ENCODE data around the gene EIF1. TPM values are rescaled to one million over a fixed set of nuclear protein-coding genes. Genes with fewer than 3 reads are reported as not detected.

EIF1 gene
- total RNA-seq, 5 donors from 2014 or later (not counting 1 experiment from before 2014, with no cell fraction given), result 962 to 2,431 (median 988) TPM

DNA sequence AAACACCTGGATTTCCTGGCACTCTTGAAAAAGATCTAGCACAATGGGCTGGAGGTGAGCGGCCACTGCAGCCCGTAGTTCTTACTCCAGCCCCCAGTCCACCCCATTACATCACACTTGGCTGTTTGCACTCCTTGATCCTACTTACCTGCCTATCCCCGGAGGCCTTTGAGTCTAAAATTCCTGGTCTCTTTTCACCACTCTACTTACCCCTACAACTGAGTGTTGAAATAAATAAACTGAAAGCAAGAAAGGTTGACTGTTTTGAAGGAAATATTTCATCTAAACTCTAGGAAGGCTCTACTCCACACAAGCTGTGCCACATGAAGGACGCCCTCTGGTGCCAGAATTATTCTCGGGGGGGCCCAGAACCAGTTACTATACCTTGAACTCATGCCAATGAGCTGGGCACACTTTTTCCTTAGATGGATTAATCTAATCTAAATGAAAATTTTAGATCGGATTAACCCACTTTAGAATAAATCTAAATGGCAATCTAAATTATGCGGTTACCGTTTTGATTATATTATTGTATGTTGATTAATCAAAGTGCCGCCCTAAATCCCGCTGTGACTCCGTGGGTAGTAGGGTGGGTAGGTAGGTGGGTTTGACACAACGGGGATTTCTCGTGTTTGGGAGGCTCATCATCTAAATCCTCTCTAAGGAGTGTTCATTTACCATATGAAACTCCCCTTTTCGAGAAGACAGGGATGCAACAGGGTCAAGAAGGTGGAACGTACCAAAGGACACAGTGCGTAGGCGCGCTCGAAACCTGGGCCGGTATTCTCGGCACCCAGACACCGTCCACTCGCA, 651 bp upstream of the EIF1 start:
- CTCF ChIA-PET, result interaction anchor here (0.6 to 5.4 kb wide), 12 partner anchors 8 to 1361 kb away, joined by 3 to 60 read pairs (median 4); partner anchors contain the start of gene ODAD4 (in 1 of the 2)
- H3K27me3 ChIP-seq (replicated peaks in 1 of 2; ENCODE audit: control insufficient read depth in 2 of 2, extremely low read depth in 1 of 2, insufficient read depth in 2 of 2, low read length in 1 of 2), result no peaks in the 10 kb centered on the region
- peak overlapping the region; percentile 98 for H3K27ac ChIP-seq (ENCODE audit: low read length)
- 20% methylated on average over 8 of the region's 23 CpGs for WGBS (ENCODE audit: insufficient coverage)
- Mint-ChIP-seq H3K27me3 (no peaks in the 10 kb centered on the region), H3K4me3 (peak overlapping the region; percentile 94 to 97 (median 95)), H3K27ac (peak overlapping the region; percentile 95 to 99), H3K9me3 (no peaks in the 10 kb centered on the region), H3K4me1 (peaks cover 34 to 44% (median 41%) of the 10 kb centered on the region in 3 donors), H3K36me3 (peaks cover 33% of the 10 kb centered on the region)
- no peaks in the 10 kb centered on the region for H3K9me3 ChIP-seq
- H3K4me3 ChIP-seq (ENCODE audit: control insufficient read depth in 1 of 2, extremely low read depth in 1 of 2, low read length in 1 of 2), result peak overlapping the region; percentile 58 to 74
- peaks cover 19 to 29% of the 10 kb centered on the region in 2 experiments for H3K4me1 ChIP-seq (ENCODE audit: control insufficient read depth in 1 of 2, extremely low read depth in 1 of 2, insufficient read depth in 2 of 2, low read length in 2 of 2)
- peak; percentile 9 to 19 (median 12) for ATAC-seq (replicated peaks in 1 of 4)
- peaks cover 10 to 37% of the 10 kb centered on the region in 2 donors for H3K36me3 ChIP-seq (ENCODE audit: control insufficient read depth in 2 of 2, extremely low read depth in 1 of 2, insufficient read depth in 1 of 2, low read length in 1 of 2)
- DNase-seq, result peak in 34 of 35 experiments; percentile 33 to 78 (median 56)
- POLR2A ChIA-PET, result interaction anchor here (0.6 to 4.8 kb wide), 24 partner anchors 8 to 1705 kb away, joined by 3 to 108 read pairs (median 4); partner anchors contain the start of genes FKBP10 (in 1 of the 2), ODAD4 (in 1 of the 2), VPS25 (in 1 of the 2) and WIPF2 (in 1 of the 2)

DNA sequence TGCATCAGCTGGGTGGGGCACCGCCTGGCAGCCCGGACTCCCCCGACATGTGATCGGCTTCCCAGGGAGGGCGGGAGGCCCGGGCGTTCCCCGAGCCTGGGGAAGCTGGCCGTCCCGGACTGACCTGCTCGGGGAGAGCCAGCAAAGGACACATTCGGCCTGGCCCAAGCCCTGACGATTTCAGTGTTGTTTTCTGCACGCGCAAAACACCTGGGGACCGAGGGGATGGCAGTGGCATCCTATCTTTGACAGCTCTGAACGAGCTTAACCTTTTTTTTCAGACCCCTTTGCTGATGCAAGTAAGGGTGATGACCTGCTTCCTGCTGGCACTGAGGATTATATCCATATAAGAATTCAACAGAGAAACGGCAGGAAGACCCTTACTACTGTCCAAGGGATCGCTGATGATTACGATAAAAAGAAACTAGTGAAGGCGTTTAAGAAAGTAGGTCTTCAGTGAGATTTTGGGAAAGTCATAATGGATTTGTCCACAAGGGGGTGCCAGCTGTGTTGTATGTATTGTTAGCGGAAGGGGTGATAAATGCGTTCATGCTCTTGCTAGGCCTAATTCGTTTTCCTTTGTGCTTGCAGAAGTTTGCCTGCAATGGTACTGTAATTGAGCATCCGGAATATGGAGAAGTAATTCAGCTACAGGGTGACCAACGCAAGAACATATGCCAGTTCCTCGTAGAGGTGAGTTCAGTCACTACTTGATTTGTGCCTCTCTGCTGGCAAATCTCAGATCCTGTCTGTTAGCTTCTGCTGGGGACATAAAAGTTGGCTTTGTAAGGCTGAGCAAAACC, 1.0 kb downstream of the EIF1 start:
- peaks cover 37% of the 10 kb centered on the region for H3K36me3 Mint-ChIP-seq

DNA sequence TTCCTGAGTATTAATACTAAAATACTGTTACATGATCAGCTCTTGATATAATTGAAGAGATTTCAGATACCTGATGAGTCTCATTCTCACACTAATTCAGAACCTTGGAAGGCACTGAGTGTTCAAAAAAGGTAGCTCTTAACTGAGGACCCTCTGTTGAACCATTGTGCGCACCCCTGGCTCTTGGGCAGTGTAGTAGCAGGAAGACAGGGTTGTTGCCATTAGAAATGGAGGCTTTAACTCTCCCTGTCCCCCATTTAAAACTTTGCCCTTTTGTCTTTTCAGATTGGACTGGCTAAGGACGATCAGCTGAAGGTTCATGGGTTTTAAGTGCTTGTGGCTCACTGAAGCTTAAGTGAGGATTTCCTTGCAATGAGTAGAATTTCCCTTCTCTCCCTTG, 1.8 kb downstream of the EIF1 start:
- Histone ChIP-seq H3K27ac (ENCODE audit: low read length) (peak overlapping the region; percentile 98), H3K36me3 (ENCODE audit: control insufficient read depth in 2 of 2, extremely low read depth in 1 of 2, insufficient read depth in 1 of 2, low read length in 1 of 2) (peaks cover 18 to 59% of the 10 kb centered on the region in 2 donors), H3K4me1 (ENCODE audit: control insufficient read depth in 1 of 2, extremely low read depth in 1 of 2, insufficient read depth in 2 of 2, low read length in 2 of 2) (peaks cover 19 to 29% of the 10 kb centered on the region in 2 experiments), H3K27me3 (replicated peaks in 1 of 2; ENCODE audit: control insufficient read depth in 2 of 2, extremely low read depth in 1 of 2, insufficient read depth in 2 of 2, low read length in 1 of 2) (no peaks in the 10 kb centered on the region), H3K4me3 (ENCODE audit: control insufficient read depth in 1 of 2, extremely low read depth in 1 of 2, low read length in 1 of 2) (peak overlapping the region in 1 of 2 donors; percentile 74), H3K9me3 (no peaks in the 10 kb centered on the region)
- no peaks in the 10 kb centered on the region for H3K27me3 Mint-ChIP-seq
- peaks cover 45 to 47% (median 45%) of the 10 kb centered on the region in 3 donors for H3K4me1 Mint-ChIP-seq
- peak overlapping the region; percentile 94 to 97 (median 95) for H3K4me3 Mint-ChIP-seq
- DNase-seq, result peak in 1 of 35 experiments; percentile 33
- ATAC-seq (replicated peaks in 1 of 4), result no peak
- CTCF ChIA-PET, result interaction anchor here in 1 of 2 donors (2.5 to 5.4 kb wide), 2 partner anchors 11 to 25 kb away, joined by 10 to 60 read pairs; no protein-coding TSS in a partner anchor
- no peaks in the 10 kb centered on the region for H3K9me3 Mint-ChIP-seq
- H3K27ac Mint-ChIP-seq, result peak overlapping the region in 1 of 2 donors; percentile 99
- POLR2A ChIA-PET, result interaction anchor here (0.5 to 4.8 kb wide), 10 partner anchors 11 to 1689 kb away, joined by 3 to 108 read pairs (median 9); no protein-coding TSS in a partner anchor
- no CpG with 5 or more reads among the region's 2 CpGs for WGBS (ENCODE audit: insufficient coverage)
- H3K36me3 Mint-ChIP-seq, result peaks cover 37% of the 10 kb centered on the region

More for the DNA sequence above, 1.0 kb downstream of the EIF1 start:
- peak overlapping the region; percentile 98 for H3K27ac ChIP-seq (ENCODE audit: low read length)
- peaks cover 18 to 51% of the 10 kb centered on the region in 2 donors for H3K36me3 ChIP-seq (ENCODE audit: control insufficient read depth in 2 of 2, extremely low read depth in 1 of 2, insufficient read depth in 1 of 2, low read length in 1 of 2)
- Mint-ChIP-seq H3K27me3 (no peaks in the 10 kb centered on the region), H3K9me3 (no peaks in the 10 kb centered on the region), H3K27ac (peak overlapping the region; percentile 95 to 99), H3K4me1 (peaks cover 41 to 44% (median 43%) of the 10 kb centered on the region in 3 donors), H3K4me3 (peak overlapping the region; percentile 94 to 97 (median 95))
- WGBS (ENCODE audit: insufficient coverage), result 1% methylated on average over 23 of the region's 27 CpGs
- H3K4me1 ChIP-seq (ENCODE audit: control insufficient read depth in 1 of 2, extremely low read depth in 1 of 2, insufficient read depth in 2 of 2, low read length in 2 of 2), result peaks cover 19 to 29% of the 10 kb centered on the region in 2 experiments
- DNase-seq (peak in 24 of 35 experiments; percentile 23 to 81 (median 52)), ATAC-seq (replicated peaks in 1 of 4) (no peak)
- ChIA-PET CTCF (interaction anchor here in 1 of 2 donors (0.7 to 5.4 kb wide), 4 partner anchors 10 to 871 kb away, joined by 5 to 60 read pairs (median 20); no protein-coding TSS in a partner anchor), POLR2A (interaction anchor here (0.6 to 4.8 kb wide), 13 partner anchors 9 to 1806 kb away, joined by 3 to 108 read pairs (median 4); partner anchors contain the start of genes KRTAP16-1 (in 1 of the 2) and ODAD4 (in 1 of the 2))
- H3K9me3 ChIP-seq, result no peaks in the 10 kb centered on the region
- no peaks in the 10 kb centered on the region for H3K27me3 ChIP-seq (replicated peaks in 1 of 2; ENCODE audit: control insufficient read depth in 2 of 2, extremely low read depth in 1 of 2, insufficient read depth in 2 of 2, low read length in 1 of 2)
- peak overlapping the region; percentile 74 to 90 for H3K4me3 ChIP-seq (ENCODE audit: control insufficient read depth in 1 of 2, extremely low read depth in 1 of 2, low read length in 1 of 2)

DNA sequence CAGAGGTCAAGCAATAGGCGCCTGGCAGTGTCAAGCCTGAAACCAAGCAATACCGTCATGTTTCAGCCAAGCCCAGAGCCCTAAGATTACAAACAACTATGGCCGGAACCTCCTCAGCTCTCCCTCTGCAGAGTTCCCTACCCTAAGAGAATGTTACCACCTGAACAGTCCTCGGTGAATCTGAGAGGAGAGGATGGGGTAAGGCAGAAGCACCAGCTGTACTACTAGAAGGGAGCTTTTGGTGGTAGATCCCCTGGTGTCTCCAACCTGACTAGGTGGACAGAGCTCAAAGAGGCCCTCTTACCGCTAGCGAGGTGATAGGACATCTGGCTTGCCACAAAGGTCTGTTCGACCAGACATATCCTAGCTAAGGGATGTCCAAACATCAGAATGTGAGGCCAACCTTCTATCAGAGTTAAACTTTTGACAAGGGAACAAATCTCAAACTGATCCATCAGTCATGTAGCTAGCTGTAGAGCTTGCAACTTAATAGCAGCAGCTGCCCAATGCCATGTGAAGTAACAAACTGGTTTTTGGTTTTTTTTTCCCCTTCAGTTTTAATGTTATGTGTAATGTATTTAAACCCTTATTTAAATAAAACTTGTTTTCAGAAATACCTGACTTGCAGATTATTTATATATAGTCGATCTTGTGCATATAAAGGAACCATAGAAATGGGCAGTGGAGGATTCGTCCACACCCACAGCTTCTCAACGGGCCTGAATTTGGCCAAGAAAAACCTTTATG, 2.5 kb downstream of the EIF1 start:
- ChIA-PET CTCF (interaction anchor here in 1 of 2 donors (0.7 to 5.4 kb wide), 4 partner anchors 12 to 1071 kb away, joined by 3 to 60 read pairs (median 8); no protein-coding TSS in a partner anchor), POLR2A (interaction anchor here (0.5 to 4.8 kb wide), 12 partner anchors 11 to 1689 kb away, joined by 3 to 108 read pairs (median 6); partner anchors contain the start of gene ODAD4 (in 1 of the 2))
- Histone ChIP-seq H3K27me3 (replicated peaks in 1 of 2; ENCODE audit: control insufficient read depth in 2 of 2, extremely low read depth in 1 of 2, insufficient read depth in 2 of 2, low read length in 1 of 2) (no peaks in the 10 kb centered on the region), H3K4me1 (ENCODE audit: control insufficient read depth in 1 of 2, extremely low read depth in 1 of 2, insufficient read depth in 2 of 2, low read length in 2 of 2) (peaks cover 19 to 31% of the 10 kb centered on the region in 2 experiments), H3K36me3 (ENCODE audit: control insufficient read depth in 2 of 2, extremely low read depth in 1 of 2, insufficient read depth in 1 of 2, low read length in 1 of 2) (peaks cover 18 to 59% of the 10 kb centered on the region in 2 donors), H3K4me3 (ENCODE audit: control insufficient read depth in 1 of 2, extremely low read depth in 1 of 2, low read length in 1 of 2) (no peak overlapping the region), H3K9me3 (no peaks in the 10 kb centered on the region), H3K27ac (ENCODE audit: low read length) (peak overlapping the region; percentile 98)
- Mint-ChIP-seq H3K9me3 (no peaks in the 10 kb centered on the region), H3K27ac (peak overlapping the region; percentile 65 to 99), H3K4me1 (peaks cover 50 to 52% (median 52%) of the 10 kb centered on the region in 3 donors), H3K4me3 (peak overlapping the region; percentile 94 to 97 (median 95)), H3K27me3 (no peaks in the 10 kb centered on the region), H3K36me3 (peaks cover 39% of the 10 kb centered on the region)
- ATAC-seq (replicated peaks in 1 of 4) (no peak), DNase-seq (peak in 7 of 35 experiments; percentile 10 to 53 (median 19))
- 94% methylated on average over 5 of the region's 10 CpGs for WGBS (ENCODE audit: insufficient coverage)

DNA sequence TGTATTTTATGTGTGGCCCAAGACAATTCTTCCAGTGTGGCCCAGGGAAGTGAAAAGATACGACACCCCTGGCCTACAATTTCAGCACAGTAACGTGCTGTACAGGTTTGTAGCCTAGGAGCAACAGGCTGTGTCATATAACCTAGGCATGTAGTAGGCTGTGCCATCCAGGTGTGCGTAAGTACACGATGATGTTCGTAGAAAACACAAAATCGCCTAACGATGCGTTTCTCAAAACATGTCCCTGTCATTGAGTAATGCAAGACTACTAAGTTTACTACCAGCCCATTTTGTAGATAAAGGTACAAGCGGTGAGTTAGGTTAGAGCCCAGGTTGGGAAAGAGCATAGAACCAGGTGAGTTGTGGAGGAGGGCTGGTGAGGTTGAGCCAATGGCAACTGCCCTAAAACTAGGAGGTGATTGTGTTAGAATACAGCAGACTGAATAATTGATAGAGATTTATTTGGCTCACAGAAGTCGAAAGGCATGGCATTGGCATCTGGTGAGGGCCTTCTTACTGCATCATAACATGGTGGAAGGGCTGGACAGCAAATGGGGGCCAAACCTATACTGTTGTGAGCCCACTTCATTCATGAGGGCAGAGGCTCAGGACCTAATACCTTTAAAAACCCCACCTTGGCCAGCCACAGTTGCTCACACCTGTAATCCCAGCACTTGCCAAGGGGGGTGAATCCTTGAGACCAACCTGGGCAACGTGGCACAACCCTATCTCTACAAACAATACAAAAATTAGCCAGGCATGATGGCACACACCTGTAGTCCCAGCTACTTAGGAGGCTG, 4.2 kb downstream of the EIF1 start:
- Histone ChIP-seq H3K27ac (ENCODE audit: low read length) (no peak overlapping the region), H3K36me3 (ENCODE audit: control insufficient read depth in 2 of 2, extremely low read depth in 1 of 2, insufficient read depth in 1 of 2, low read length in 1 of 2) (peaks cover 18 to 59% of the 10 kb centered on the region in 2 donors), H3K4me3 (ENCODE audit: control insufficient read depth in 1 of 2, extremely low read depth in 1 of 2, low read length in 1 of 2) (no peak overlapping the region), H3K27me3 (replicated peaks in 1 of 2; ENCODE audit: control insufficient read depth in 2 of 2, extremely low read depth in 1 of 2, insufficient read depth in 2 of 2, low read length in 1 of 2) (no peaks in the 10 kb centered on the region), H3K9me3 (no peaks in the 10 kb centered on the region), H3K4me1 (ENCODE audit: control insufficient read depth in 1 of 2, extremely low read depth in 1 of 2, insufficient read depth in 2 of 2, low read length in 2 of 2) (peaks cover 16 to 25% of the 10 kb centered on the region in 2 experiments)
- Mint-ChIP-seq H3K4me3 (peak overlapping the region in 2 of 3 donors; percentile 18 to 24), H3K9me3 (no peaks in the 10 kb centered on the region), H3K4me1 (peaks cover 47 to 52% (median 47%) of the 10 kb centered on the region in 3 donors), H3K27me3 (no peaks in the 10 kb centered on the region), H3K36me3 (peaks cover 39% of the 10 kb centered on the region), H3K27ac (peak overlapping the region; percentile 42 to 81)
- DNase-seq (peak in 3 of 35 experiments; percentile 16 to 43 (median 34)), ATAC-seq (replicated peaks in 1 of 4) (no peak)
- 100% methylated on average over 6 of the region's 11 CpGs for WGBS (ENCODE audit: insufficient coverage)
- ChIA-PET CTCF (interaction anchor here in 1 of 2 donors (0.5 to 5.4 kb wide), 5 partner anchors 13 to 689 kb away, joined by 3 to 60 read pairs (median 5); no protein-coding TSS in a partner anchor), POLR2A (interaction anchor here in 1 of 2 donors (0.6 kb wide), 4 partner anchors 17 to 1252 kb away, joined by 3 to 4 read pairs (median 4); no protein-coding TSS in a partner anchor)
